ENCODE results near the gene KRT84. TPM values are rescaled to one million over a fixed set of nuclear protein-coding genes. Genes with fewer than 3 reads are reported as not detected.

KRT84 gene
- total RNA-seq, 1 experiment from 2014 or later, result not detected

DNA sequence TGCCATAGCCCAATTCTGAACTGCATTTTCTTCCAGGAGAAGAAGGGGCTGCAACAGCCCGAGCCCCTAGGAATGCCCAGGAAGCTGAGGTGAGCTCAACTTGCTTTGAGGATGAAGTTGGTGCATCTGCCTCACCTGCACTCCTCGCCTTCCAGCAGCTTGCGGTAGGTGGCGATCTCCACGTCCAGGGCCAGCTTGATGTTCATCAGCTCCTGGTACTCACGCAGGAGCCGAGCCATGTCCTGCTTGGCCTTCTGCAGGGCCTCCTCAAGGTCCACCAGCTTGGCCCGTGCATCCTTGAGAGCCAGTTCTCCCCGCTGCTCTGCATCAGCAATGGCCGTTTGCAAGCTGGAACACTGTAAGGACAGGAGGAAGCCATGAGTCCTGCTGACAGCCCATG, 42.7 kb upstream of the KRT84 start:
- H3K36me3 Mint-ChIP-seq, result no peaks in the 10 kb centered on the region
- H3K4me1 Mint-ChIP-seq, result peaks cover 4% of the 10 kb centered on the region; the same call in 1 of the 2 replicates
- POLR2A ChIA-PET, result no interaction called here
- TF ChIP-seq NFE2L1 (CRISPR knock-in tag; IDR thresholded peaks at IDR 0.05) (no peak), ETV6 (CRISPR knock-in tag; IDR thresholded peaks at IDR 0.05) (no peak)
- peaks cover 7% of the 10 kb centered on the region for H3K9me3 Mint-ChIP-seq
- CTCF ChIA-PET, result interaction anchor here (0.6 to 2.3 kb wide), 21 partner anchors 9 to 452 kb away, joined by 3 to 26 read pairs (median 4); no protein-coding TSS in a partner anchor
- peaks cover 2% of the 10 kb centered on the region; the same call in 1 of the 2 replicates for H3K27me3 Mint-ChIP-seq (ENCODE audit: low read depth)
- peak; percentile 25 for DNase-seq (ENCODE audit: low spot score)
- ATAC-seq, result no peak
- no peak overlapping the region for H3K4me3 Mint-ChIP-seq
- no peak overlapping the region for H3K27ac Mint-ChIP-seq

DNA sequence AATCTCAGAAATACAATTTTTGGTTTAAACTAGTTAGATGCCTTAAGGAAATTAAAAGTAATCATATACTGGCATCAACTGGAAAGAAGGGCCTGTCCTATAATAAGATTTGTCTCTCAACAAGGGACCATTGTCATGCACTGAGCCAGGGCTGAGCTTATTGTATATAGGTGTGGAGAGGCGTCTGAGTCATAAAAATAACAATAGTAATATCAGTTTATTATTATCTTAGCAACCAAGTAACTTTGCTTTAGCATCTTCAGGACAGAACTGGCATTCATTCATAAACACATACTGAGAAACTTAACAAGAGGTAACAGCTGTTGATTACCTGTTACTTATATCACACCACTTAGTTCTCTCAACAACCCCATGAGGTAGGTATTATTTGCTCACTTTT, 41.6 kb upstream of the KRT84 start:
- no peak for ATAC-seq
- Mint-ChIP-seq H3K27me3 (ENCODE audit: low read depth) (peaks cover 2% of the 10 kb centered on the region; the same call in 1 of the 2 replicates), H3K4me3 (no peak overlapping the region), H3K27ac (no peak overlapping the region), H3K36me3 (no peaks in the 10 kb centered on the region), H3K4me1 (peaks cover 5% of the 10 kb centered on the region; the same call in 1 of the 2 replicates), H3K9me3 (peaks cover 7% of the 10 kb centered on the region)
- ChIA-PET POLR2A (no interaction called here), CTCF (interaction anchor here (1.0 to 2.3 kb wide), 14 partner anchors 10 to 453 kb away, joined by 3 to 26 read pairs (median 4); no protein-coding TSS in a partner anchor)
- TF ChIP-seq, protein P1, sequence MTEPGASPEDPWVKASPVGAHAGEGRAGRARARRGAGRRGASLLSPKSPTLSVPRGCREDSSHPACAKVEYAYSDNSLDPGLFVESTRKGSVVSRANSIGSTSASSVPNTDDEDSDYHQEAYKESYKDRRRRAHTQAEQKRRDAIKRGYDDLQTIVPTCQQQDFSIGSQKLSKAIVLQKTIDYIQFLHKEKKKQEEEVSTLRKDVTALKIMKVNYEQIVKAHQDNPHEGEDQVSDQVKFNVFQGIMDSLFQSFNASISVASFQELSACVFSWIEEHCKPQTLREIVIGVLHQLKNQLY (CRISPR knock-in tag; IDR thresholded peaks at IDR 0.05), result no peak
- no peak for TF ChIP-seq MXD4 (CRISPR knock-in tag; IDR thresholded peaks at IDR 0.05; ENCODE audit: borderline replicate concordance)
- TF ChIP-seq ZNF219 (CRISPR knock-in tag; IDR thresholded peaks at IDR 0.05; ENCODE audit: borderline replicate concordance), result no peak
- no peak for TF ChIP-seq NFATC4 (CRISPR knock-in tag; IDR thresholded peaks at IDR 0.05)
- TF ChIP-seq KAT7 (CRISPR knock-in tag; IDR thresholded peaks at IDR 0.05; ENCODE audit: borderline replicate concordance), result no peak
- no peak for TF ChIP-seq ZNF423 (CRISPR knock-in tag; IDR thresholded peaks at IDR 0.05)
- TF ChIP-seq SMAD3 (CRISPR knock-in tag; IDR thresholded peaks at IDR 0.05; ENCODE audit: borderline replicate concordance), result no peak
- TF ChIP-seq, protein P2, sequence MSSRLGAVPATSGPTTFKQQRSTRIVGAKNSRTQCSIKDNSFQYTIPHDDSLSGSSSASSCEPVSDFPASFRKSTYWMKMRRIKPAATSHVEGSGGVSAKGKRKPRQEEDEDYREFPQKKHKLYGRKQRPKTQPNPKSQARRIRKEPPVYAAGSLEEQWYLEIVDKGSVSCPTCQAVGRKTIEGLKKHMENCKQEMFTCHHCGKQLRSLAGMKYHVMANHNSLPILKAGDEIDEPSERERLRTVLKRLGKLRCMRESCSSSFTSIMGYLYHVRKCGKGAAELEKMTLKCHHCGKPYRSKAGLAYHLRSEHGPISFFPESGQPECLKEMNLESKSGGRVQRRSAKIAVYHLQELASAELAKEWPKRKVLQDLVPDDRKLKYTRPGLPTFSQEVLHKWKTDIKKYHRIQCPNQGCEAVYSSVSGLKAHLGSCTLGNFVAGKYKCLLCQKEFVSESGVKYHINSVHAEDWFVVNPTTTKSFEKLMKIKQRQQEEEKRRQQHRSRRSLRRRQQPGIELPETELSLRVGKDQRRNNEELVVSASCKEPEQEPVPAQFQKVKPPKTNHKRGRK (CRISPR knock-in tag; IDR thresholded peaks at IDR 0.05; ENCODE audit: borderline replicate concordance), result no peak
- DNase-seq (ENCODE audit: low spot score), result no peak

DNA sequence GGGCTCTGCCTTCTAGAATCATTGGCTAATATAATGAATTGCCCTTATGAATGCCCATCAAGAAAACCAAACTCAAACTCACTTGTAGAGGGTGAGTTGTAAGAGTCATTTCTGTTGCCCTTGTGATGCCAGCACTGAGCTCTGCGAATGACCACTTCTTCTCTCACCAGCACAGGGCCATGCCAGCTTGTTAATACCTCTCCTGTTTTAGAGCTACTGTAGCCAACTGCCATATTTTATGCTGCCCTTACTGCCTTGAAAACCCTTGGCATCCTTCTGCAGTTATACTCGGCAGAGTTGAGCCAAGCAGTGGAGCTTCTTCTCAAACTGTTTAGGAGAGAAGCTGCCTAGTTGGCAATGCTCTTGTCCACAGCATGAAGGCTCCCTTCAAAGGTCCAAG, 40.6 kb upstream of the KRT84 start:
- Mint-ChIP-seq H3K4me3 (no peak overlapping the region), H3K27ac (no peak overlapping the region), H3K9me3 (peaks cover 7% of the 10 kb centered on the region), H3K4me1 (peaks cover 5% of the 10 kb centered on the region; the same call in 1 of the 2 replicates), H3K27me3 (ENCODE audit: low read depth) (peaks cover 2% of the 10 kb centered on the region), H3K36me3 (no peaks in the 10 kb centered on the region)
- ATAC-seq, result no peak
- POLR2A ChIA-PET, result no interaction called here
- CTCF ChIA-PET, result interaction anchor here (0.8 to 1.3 kb wide), 4 partner anchors 12 to 444 kb away, joined by 3 to 4 read pairs (median 3); no protein-coding TSS in a partner anchor
- no peak for DNase-seq (ENCODE audit: low spot score)
- no peak for TF ChIP-seq FOXP1 (CRISPR knock-in tag; IDR thresholded peaks at IDR 0.05; ENCODE audit: borderline replicate concordance)
- TF ChIP-seq ESRRA (CRISPR knock-in tag; IDR thresholded peaks at IDR 0.05; ENCODE audit: borderline replicate concordance), result no peak
- TF ChIP-seq, protein P2 (CRISPR knock-in tag; IDR thresholded peaks at IDR 0.05; ENCODE audit: borderline replicate concordance), result no peak
- TF ChIP-seq GABPB1 (CRISPR knock-in tag; IDR thresholded peaks at IDR 0.05), result no peak
- TF ChIP-seq RORB (CRISPR knock-in tag; IDR thresholded peaks at IDR 0.05), result no peak
- no peak for TF ChIP-seq ZNF219 (CRISPR knock-in tag; IDR thresholded peaks at IDR 0.05; ENCODE audit: borderline replicate concordance)
- no peak for TF ChIP-seq ATF1 (CRISPR knock-in tag; IDR thresholded peaks at IDR 0.05)
- TF ChIP-seq ZNF416 (CRISPR knock-in tag; IDR thresholded peaks at IDR 0.05), result no peak
- TF ChIP-seq, protein P3, sequence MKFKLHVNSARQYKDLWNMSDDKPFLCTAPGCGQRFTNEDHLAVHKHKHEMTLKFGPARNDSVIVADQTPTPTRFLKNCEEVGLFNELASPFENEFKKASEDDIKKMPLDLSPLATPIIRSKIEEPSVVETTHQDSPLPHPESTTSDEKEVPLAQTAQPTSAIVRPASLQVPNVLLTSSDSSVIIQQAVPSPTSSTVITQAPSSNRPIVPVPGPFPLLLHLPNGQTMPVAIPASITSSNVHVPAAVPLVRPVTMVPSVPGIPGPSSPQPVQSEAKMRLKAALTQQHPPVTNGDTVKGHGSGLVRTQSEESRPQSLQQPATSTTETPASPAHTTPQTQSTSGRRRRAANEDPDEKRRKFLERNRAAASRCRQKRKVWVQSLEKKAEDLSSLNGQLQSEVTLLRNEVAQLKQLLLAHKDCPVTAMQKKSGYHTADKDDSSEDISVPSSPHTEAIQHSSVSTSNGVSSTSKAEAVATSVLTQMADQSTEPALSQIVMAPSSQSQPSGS (CRISPR knock-in tag; IDR thresholded peaks at IDR 0.05; ENCODE audit: borderline replicate concordance, low read depth), result no peak
- TF ChIP-seq, protein P4, sequence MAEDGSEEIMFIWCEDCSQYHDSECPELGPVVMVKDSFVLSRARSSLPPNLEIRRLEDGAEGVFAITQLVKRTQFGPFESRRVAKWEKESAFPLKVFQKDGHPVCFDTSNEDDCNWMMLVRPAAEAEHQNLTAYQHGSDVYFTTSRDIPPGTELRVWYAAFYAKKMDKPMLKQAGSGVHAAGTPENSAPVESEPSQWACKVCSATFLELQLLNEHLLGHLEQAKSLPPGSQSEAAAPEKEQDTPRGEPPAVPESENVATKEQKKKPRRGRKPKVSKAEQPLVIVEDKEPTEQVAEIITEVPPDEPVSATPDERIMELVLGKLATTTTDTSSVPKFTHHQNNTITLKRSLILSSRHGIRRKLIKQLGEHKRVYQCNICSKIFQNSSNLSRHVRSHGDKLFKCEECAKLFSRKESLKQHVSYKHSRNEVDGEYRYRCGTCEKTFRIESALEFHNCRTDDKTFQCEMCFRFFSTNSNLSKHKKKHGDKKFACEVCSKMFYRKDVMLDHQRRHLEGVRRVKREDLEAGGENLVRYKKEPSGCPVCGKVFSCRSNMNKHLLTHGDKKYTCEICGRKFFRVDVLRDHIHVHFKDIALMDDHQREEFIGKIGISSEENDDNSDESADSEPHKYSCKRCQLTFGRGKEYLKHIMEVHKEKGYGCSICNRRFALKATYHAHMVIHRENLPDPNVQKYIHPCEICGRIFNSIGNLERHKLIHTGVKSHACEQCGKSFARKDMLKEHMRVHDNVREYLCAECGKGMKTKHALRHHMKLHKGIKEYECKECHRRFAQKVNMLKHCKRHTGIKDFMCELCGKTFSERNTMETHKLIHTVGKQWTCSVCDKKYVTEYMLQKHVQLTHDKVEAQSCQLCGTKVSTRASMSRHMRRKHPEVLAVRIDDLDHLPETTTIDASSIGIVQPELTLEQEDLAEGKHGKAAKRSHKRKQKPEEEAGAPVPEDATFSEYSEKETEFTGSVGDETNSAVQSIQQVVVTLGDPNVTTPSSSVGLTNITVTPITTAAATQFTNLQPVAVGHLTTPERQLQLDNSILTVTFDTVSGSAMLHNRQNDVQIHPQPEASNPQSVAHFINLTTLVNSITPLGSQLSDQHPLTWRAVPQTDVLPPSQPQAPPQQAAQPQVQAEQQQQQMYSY (CRISPR knock-in tag; IDR thresholded peaks at IDR 0.05), result no peak
- TF ChIP-seq, protein P5, sequence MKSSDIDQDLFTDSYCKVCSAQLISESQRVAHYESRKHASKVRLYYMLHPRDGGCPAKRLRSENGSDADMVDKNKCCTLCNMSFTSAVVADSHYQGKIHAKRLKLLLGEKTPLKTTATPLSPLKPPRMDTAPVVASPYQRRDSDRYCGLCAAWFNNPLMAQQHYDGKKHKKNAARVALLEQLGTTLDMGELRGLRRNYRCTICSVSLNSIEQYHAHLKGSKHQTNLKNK (CRISPR knock-in tag; IDR thresholded peaks at IDR 0.05), result no peak
- no peak for TF ChIP-seq SMAD4 (CRISPR knock-in tag; IDR thresholded peaks at IDR 0.05)

All from WTC11 (cell line).